ENCODE data around the gene ALKBH8.
"Not testable (repeated sequence)": the region's sequence is repeated elsewhere in the genome, so short reads cannot be mapped to it uniquely, and the experiment has no call there.

The ALKBH8 gene

DNA sequence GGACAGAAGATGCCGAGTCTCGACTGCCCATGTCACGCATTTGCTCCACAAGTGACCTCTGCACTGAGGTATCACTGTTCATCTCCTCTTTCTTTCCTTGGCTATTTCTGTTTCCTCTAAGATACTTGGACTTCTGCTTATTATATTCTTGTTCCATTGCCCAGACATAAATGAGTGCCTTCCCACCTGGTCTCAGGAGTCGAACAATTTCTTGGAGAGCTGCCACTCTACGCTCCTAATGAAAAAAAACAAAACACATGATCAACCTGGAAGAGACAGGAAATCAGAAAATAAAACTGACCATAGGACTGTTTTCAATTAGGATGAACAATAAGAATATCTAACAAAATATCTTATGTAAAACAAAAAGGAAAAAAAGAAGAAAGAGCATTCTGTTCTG, 60.6 kb downstream of the ALKBH8 start:
- DNase-seq: no peak

DNA sequence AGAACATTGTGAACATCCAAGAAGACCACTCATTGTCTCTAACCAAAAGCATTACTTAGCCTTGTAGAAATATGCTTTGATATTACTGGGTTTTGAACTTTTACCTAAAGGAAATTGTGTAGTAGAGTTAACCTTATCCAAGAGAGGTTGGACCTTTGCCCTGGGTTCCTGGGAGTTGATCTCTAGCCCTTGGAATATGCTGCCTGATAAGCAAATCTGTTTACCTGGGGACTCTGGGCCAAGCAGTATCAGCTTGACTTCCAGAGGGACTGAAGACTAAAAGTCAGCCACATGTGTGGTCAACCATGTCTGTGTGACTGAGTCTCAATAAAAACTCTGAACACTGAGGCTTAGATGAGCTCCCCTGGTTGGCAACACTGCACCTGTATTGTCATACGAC, 63.8 kb downstream of the ALKBH8 start:
- DNase-seq: no peak

DNA sequence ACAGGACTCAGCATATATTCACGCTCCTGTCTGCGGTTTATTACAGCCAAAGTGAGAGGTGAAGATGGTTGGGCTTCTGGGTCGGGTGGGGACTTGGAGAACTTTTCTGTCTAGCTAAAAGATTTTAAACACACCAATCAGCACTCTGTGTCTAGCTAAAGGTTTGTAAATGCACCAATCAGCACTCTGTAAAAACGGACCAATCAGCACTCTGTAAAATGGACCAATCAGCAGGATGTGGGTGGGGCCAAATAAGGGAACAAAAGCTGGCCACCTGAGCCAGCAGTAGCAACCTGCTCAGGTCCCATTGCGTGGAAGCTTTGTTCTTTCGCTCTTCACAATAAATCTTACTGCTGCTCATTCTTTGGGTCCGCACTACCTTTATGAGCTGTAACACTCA, 68.2 kb downstream of the ALKBH8 start:
- not testable (repeated sequence) for DNase-seq

- no peak for DNase-seq
These were observed 69.5 kb downstream of the ALKBH8 start for GRCh38 chr11:107496011-107496410.

DNA sequence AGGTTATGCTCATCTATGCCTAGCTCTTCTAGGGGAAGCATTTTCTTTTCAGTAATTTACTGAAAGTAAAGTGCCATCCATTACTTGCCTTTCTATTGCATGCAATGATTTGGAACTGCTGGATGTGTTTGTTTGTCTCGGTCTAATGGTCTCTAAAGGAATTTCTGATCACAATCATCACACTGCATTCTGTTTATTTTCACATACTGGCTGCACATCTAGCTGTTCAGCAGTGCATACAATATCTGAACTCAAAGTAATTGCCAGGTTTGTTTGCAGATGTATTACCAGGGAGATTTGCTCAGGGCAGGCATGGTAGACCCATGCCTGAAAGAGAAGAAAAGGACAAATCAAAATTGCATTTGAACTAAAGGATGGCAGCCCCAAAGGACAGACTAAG, 71.5 kb downstream of the ALKBH8 start:
- no peak for DNase-seq

- no peak for DNase-seq
These were observed 72.4 kb downstream of the ALKBH8 start for GRCh38 chr11:107493117-107493516.

DNA sequence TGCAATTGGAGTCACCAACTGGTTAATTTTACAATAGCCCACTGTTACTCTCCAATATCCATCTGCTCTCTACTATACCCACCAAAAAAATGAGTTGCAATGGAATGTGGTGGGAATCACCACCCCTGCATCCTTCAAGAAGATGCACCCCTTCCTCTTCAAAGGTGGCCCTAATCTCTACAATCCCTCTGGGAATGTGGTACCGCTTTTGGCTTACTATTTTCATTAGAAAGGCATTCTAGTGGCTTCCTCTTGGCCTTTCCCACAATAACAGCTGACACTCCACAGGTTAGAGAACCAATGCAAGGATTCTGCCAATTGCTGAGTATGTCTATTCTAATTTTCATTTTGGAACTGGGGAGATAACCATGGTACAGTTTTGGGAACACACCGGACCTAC, 74.7 kb downstream of the ALKBH8 start:
- no peak for DNase-seq

DNA sequence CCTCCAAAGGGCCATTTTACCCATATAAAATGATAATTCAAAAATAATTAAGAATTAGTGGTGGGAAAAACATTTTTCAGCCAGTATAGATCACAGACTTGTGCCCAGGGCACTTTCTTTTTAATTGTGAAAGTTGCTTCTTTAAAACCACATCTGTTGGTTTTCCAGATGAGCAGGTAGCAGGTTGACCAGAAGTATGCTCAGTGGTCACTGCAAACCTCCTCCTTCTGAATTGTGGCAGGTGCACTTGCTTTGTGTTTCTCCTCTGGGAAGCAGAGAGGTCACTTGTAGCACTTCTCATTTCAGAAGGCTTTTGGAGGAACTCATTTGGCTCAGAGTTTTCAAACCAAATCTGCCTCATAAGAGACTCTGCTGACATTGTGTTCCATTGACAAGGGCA, 83.3 kb downstream of the ALKBH8 start:
- DNase-seq: no peak

DNA sequence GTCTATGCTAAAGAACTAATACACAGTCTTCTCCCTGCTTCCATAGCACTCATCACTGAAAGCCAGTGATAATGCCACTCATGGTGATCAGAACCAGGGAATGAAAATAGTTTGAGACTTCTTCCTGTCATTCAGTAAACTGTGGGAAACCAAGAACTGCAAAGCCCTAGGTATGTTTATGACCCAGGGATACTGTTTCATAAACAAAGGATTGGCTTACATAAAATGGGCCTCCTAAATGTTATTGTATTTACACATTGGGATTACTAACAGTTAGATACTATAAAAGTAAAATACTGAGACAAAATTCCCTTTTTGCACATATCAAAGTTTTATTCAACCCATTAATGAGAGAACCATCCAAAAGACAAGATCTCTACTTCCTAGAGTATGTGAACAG, 86.6 kb downstream of the ALKBH8 start:
- DNase-seq: no peak

GRCh38 chr11:107477820-107478219, 87.7 kb downstream of the ALKBH8 start:
- no peak for DNase-seq

- DNase-seq: no peak
These were observed 91.7 kb downstream of the ALKBH8 start for GRCh38 chr11:107473792-107474191.

GRCh38 chr11:107472966-107473365, 92.6 kb downstream of the ALKBH8 start:
- DNase-seq: no peak

GRCh38 chr11:107468596-107468995, 96.9 kb downstream of the ALKBH8 start:
- no peak for DNase-seq

DNA sequence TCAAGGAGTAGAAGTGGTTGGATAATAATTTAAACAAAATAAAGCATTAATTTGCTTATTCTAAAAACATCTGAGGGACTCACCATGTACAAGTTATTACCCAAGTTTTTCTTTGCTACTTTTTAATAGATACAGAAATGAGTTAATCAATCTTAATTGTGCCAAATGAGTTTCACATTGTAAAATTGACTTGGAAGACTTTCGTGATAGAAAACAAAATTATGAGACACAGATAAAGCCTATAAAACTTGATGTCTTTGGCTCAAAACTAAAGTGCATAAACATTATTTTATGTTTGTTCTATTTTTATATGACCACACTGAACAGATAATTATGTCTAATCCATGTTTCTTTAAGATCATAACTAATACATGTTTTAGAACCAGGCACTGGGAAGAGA, 97.8 kb downstream of the ALKBH8 start:
- DNase-seq: no peak

DNA sequence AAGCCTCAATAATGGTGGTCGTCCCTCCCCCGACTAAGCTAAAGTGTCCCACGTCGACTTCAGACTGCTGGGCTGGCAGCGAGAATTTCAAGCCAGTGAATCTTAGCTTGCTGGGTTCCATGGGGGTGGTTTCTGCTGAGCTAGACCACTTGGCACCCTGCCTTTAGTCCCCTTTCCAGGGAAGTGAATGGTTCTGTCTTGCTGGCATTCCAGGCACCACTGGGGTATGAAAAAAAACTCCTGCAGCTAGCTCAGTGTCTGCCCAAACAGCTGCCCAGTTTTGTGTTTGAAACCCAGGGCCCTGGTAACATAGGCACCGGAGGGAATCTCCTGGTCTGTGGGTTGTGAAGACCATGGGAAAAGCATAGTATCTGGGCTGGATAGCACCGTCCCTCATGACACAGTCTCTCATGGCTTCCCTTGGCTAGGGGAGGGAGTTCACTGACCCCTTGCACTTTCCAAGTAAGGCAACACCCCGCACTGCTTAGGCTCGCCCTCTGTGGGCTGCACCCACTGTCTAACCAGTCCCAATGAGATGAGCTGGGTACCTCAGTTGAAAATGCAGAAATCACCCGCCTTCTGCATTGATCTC, 99.2 kb downstream of the ALKBH8 start:
- DNase-seq: not testable (repeated sequence)

GRCh38 chr11:107457558-107458271, 107.8 kb downstream of the ALKBH8 start, which contains the start of gene CWF19L2:
TSS of gene CWF19L2 (minus strand) at chr11:107457825. CDS start at chr11:107457816, 9 bp downstream.
- DNase-seq: peak; percentile 92

DNA sequence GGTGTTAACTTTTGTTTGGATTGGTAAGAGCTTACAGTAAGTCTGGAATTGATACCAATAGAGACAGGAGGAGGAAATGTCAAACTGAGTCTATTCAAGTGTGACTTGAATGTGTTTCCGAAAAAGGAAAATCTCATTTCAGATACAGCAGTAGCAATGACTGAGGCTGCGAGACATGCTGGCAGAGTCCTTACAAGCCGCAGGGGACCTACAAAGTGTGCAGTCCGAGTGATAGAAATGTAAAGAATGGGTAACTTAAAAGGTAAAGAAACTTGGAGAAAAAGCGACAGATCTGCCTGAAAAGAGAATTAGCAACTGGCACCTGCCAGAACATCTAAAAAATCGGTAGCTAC, 108.4 kb downstream of the ALKBH8 start:
- no peak for DNase-seq

GRCh38 chr11:107453594-107454286, 111.8 kb downstream of the ALKBH8 start:
- no peak for DNase-seq
